Measurements from ENCODE around the gene CHRNA5.

DNA sequence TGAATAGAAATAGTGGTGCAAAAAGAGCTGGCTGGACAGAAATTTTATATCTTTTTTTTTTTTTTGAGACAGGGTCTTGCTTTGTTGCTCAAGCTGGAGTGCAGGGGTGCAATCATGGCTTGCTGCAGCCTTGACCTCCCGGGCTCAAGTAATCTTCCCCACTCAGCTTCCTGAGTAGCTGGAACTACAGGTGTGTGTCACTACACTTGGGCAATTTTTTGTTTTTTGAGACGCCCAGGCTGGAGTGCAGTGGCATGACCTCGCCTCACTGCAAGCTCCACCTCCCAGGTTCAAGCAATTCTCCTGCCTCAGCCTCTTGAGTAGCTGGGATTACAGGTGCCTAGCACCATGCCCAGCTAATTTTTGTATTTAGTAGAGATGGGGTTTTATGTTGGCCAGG is 33.0 kb downstream of the CHRNA5 start:
- TF ChIP-seq, protein P1, sequence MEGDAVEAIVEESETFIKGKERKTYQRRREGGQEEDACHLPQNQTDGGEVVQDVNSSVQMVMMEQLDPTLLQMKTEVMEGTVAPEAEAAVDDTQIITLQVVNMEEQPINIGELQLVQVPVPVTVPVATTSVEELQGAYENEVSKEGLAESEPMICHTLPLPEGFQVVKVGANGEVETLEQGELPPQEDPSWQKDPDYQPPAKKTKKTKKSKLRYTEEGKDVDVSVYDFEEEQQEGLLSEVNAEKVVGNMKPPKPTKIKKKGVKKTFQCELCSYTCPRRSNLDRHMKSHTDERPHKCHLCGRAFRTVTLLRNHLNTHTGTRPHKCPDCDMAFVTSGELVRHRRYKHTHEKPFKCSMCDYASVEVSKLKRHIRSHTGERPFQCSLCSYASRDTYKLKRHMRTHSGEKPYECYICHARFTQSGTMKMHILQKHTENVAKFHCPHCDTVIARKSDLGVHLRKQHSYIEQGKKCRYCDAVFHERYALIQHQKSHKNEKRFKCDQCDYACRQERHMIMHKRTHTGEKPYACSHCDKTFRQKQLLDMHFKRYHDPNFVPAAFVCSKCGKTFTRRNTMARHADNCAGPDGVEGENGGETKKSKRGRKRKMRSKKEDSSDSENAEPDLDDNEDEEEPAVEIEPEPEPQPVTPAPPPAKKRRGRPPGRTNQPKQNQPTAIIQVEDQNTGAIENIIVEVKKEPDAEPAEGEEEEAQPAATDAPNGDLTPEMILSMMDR (conservative IDR thresholded peaks at IDR 0.05) = no peak
- TF ChIP-seq ZFX (IDR thresholded peaks at IDR 0.05) = no peak
